H9 (cell line): ENCODE data around the gene FCHSD2. TPM values are rescaled to one million over a fixed set of nuclear protein-coding genes. Genes with fewer than 3 reads are reported as not detected.

Source experiments
- DNase-seq: peaks from one replicate; pipeline ENCODE4 v3.0.0-alpha.2; 2017
- H2AFZ ChIP-seq: one replicate; pipeline ENCODE4 v1.6.1; 2013; ENCODE audit warnings: mild to moderate bottlenecking, low read length, control low read depth, moderate library complexity
- H2AK5ac ChIP-seq: 2 replicates; pipeline ENCODE4 v1.6.1; 2013; ENCODE audit warnings: low read length, control low read depth, mixed read lengths; ENCODE audit not compliant: insufficient read length
- H2BK120ac ChIP-seq: one replicate; pipeline ENCODE4 v1.6.1; 2013; ENCODE audit warnings: low read depth, mild to moderate bottlenecking, low read length, control low read depth, inconsistent platforms; ENCODE audit not compliant: poor library complexity, severe bottlenecking
- H2BK12ac ChIP-seq: 2 replicates; pipeline ENCODE4 v1.6.1; 2013; ENCODE audit warnings: low read length, control low read depth, mixed read lengths, low read depth; ENCODE audit not compliant: insufficient read length
- H2BK15ac ChIP-seq: 2 replicates; pipeline ENCODE4 v1.6.1; 2013; ENCODE audit warnings: low read depth, low read length, control low read depth
- H2BK20ac ChIP-seq: one replicate; pipeline ENCODE4 v1.6.1; 2013; ENCODE audit warnings: low read depth, mild to moderate bottlenecking, low read length, control low read depth, inconsistent platforms; ENCODE audit not compliant: poor library complexity, severe bottlenecking
- H2BK5ac ChIP-seq: 2 replicates; pipeline ENCODE4 v1.6.1; 2013; ENCODE audit warnings: low read length, control low read depth, mixed read lengths; ENCODE audit not compliant: insufficient read length
- H3K14ac ChIP-seq: 2 replicates; pipeline ENCODE4 v1.6.1; 2013; ENCODE audit warnings: low read length, control low read depth; ENCODE audit not compliant: insufficient read depth
- H3K18ac ChIP-seq: 2 replicates; pipeline ENCODE4 v1.6.1; 2013; ENCODE audit warnings: low read depth, mild to moderate bottlenecking, mixed read lengths, low read length, control low read depth; ENCODE audit not compliant: insufficient read length
- H3K23ac ChIP-seq: 2 replicates; pipeline ENCODE4 v1.6.1; 2013; ENCODE audit warnings: low read length, control low read depth, mixed read lengths, low read depth; ENCODE audit not compliant: insufficient read length
- H3K23me2 ChIP-seq: 2 replicates; pipeline ENCODE4 v1.6.1; 2013; ENCODE audit warnings: low read depth, mild to moderate bottlenecking, mixed read lengths, low read length, control low read depth; ENCODE audit not compliant: insufficient read length, poor library complexity, severe bottlenecking
- H3K27ac ChIP-seq: 2 replicates; pipeline ENCODE4 v1.5.1; 2013; ENCODE audit warnings: low read length, control low read depth, mixed read lengths, low read depth; ENCODE audit not compliant: insufficient read length
- H3K27me3 ChIP-seq: 2 replicates; pipeline ENCODE4 v1.6.1; 2013; ENCODE audit warnings: low read length, control low read depth, inconsistent platforms; ENCODE audit not compliant: insufficient read depth
- H3K4ac ChIP-seq: 2 replicates; pipeline ENCODE4 v1.6.1; 2013; ENCODE audit warnings: low read depth, mild to moderate bottlenecking, control low read depth, inconsistent platforms, low read length, moderate library complexity
- H3K4me1 ChIP-seq: 2 replicates; pipeline ENCODE4 v1.6.1; 2013; ENCODE audit warnings: low read length, control low read depth, inconsistent platforms; ENCODE audit not compliant: insufficient read depth
- H3K4me2 ChIP-seq: 2 replicates; pipeline ENCODE4 v1.6.1; 2013; ENCODE audit warnings: low read length, control low read depth, mixed read lengths; ENCODE audit not compliant: insufficient read length, insufficient read depth
- H3K56ac ChIP-seq: 2 replicates; pipeline ENCODE4 v1.6.1; 2013; ENCODE audit warnings: low read depth, mild to moderate bottlenecking, mixed read lengths, low read length, control low read depth; ENCODE audit not compliant: insufficient read length
- H3K79me1 ChIP-seq: 2 replicates; pipeline ENCODE4 v1.6.1; 2013; ENCODE audit warnings: low read depth, mild to moderate bottlenecking, moderate library complexity, low read length, control low read depth, inconsistent platforms; ENCODE audit not compliant: insufficient read depth, poor library complexity, severe bottlenecking
- H3K79me2 ChIP-seq: 2 replicates; pipeline ENCODE4 v1.6.1; 2013; ENCODE audit warnings: low read length, control low read depth, inconsistent platforms; ENCODE audit not compliant: insufficient read depth
- H3K9ac ChIP-seq: 2 replicates; pipeline ENCODE4 v1.6.1; 2013; ENCODE audit warnings: low read length, control low read depth, mixed read lengths; ENCODE audit not compliant: insufficient read length; ENCODE audit errors: extremely low read depth
- H3K9me3 ChIP-seq: one replicate; pipeline ENCODE4 v1.6.1; 2013; ENCODE audit warnings: low read depth, low read length, inconsistent platforms; ENCODE audit not compliant: control insufficient read depth
- H3T11ph ChIP-seq: one replicate; pipeline ENCODE4 v1.6.1; 2013; ENCODE audit warnings: mild to moderate bottlenecking, low read length, control low read depth, inconsistent platforms
- H4K20me1 ChIP-seq: one replicate; pipeline ENCODE4 v1.6.1; 2013; ENCODE audit not compliant: control insufficient read depth, insufficient read length, insufficient read depth
- H4K5ac ChIP-seq: 2 replicates; pipeline ENCODE4 v1.6.1; 2013; ENCODE audit warnings: low read depth, mild to moderate bottlenecking, mixed read lengths, low read length, control low read depth; ENCODE audit not compliant: insufficient read length
- H4K8ac ChIP-seq: replicated peaks from 2 replicates; pipeline ENCODE4 v1.6.1; 2013; ENCODE audit warnings: low read length, control low read depth, mixed read lengths, low read depth; ENCODE audit not compliant: insufficient read length
- H4K91ac ChIP-seq: 2 replicates; pipeline ENCODE4 v1.6.1; 2013; ENCODE audit warnings: low read depth, mild to moderate bottlenecking, moderate library complexity, mixed read lengths, low read length, control low read depth; ENCODE audit not compliant: insufficient read length
- H3K27ac Mint-ChIP-seq, 3 experiments: 2 replicates in 2 of 3; 3 replicates in 1 of 3; pipeline ENCODE4 v1.8.0; 2020 to 2021; ENCODE audit warnings: mixed read lengths in 3 of 3, mild to moderate bottlenecking in 1 of 3, moderate library complexity in 1 of 3
- H3K27me3 Mint-ChIP-seq: 2 replicates; pipeline ENCODE4 v1.8.0; 2021; ENCODE audit warnings: low read depth, mild to moderate bottlenecking, moderate library complexity, mixed read lengths
- H3K36me3 Mint-ChIP-seq, 3 experiments: 2 replicates in 2 of 3; 3 replicates in 1 of 3; pipeline ENCODE4 v1.8.0; 2020 to 2021; ENCODE audit warnings: low read depth in 3 of 3, mixed read lengths in 3 of 3; ENCODE audit not compliant: insufficient read depth in 1 of 3
- H3K4me1 Mint-ChIP-seq, 2 experiments: 2 replicates each; pipeline ENCODE4 v1.8.0; 2020; ENCODE audit warnings: mixed read lengths in 2 of 2
- H3K4me3 Mint-ChIP-seq, 2 experiments: 2 replicates in 1 of 2; 3 replicates in 1 of 2; pipeline ENCODE4 v1.8.0; 2020 to 2021; ENCODE audit warnings: mild to moderate bottlenecking in 2 of 2, mixed read lengths in 2 of 2, moderate library complexity in 1 of 2
- H3K9me3 Mint-ChIP-seq, 2 experiments: 2 replicates in 1 of 2; 3 replicates in 1 of 2; pipeline ENCODE4 v1.8.0; 2020; ENCODE audit warnings: mild to moderate bottlenecking in 2 of 2, mixed read lengths in 2 of 2, moderate library complexity in 1 of 2
- WGBS: extraction: QIAGEN DNeasy Blood & Tissue Kit; methylation state at CpG from one replicate; pipeline ENCODE4 v1.1.7; 2013; ENCODE audit warnings: missing lambda C conversion rate, low lambda C conversion rate, mixed read lengths; ENCODE audit not compliant: insufficient read length; ENCODE audit errors: extremely low coverage; 5-methylcytosine and 5-hydroxymethylcytosine counted together
- total RNA-seq: library from RNA; stranded (reverse); gene quantifications from 2 replicates; pipeline ENCODE4 v1.2.1, GENCODE V29; 2021
- TF ChIP-seq, protein P1 (sequence below): fragments of 200-600 bp; sonication (generic); conservative IDR thresholded peaks from 3 replicates; pipeline ENCODE4 v1.8.0; 2021; ENCODE audit warnings: antibody characterized with exemption, mild to moderate bottlenecking

FCHSD2 gene
- total RNA-seq, 1 experiment from 2014 or later, result 17.8 TPM

DNA sequence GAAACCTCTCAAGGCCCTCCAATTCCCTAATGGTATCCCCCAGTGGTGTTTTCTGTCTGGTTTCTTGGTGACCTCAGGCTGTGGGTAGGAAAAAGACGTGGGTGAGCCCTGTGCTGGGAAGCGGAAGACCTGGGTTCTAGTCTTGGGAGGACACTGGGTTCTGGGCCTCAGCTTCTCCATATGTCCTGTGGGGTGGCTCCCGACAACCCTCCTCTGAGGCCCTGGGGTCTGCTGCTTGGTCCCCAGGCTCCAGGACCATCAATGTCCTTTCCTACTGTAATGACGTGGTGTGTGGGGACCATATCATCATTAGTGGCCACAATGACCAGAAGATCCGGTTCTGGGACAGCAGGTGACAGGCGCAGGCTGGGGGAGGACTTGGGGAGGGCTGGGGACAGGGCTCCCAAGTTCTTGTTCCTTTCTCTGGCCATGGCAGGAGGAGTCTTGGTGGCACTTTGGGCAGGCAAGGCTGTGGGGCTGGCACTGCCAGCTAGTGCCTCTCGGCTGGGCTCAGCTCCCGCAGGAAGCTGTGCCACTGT is 315.1 kb downstream of the FCHSD2 start:
- Histone ChIP-seq H2AFZ (no peak overlapping the region), H2BK5ac (no peak overlapping the region), H3K56ac (no peak overlapping the region), H3K23ac (no peak overlapping the region), H3K18ac (no peak overlapping the region), H4K5ac (no peak overlapping the region), H4K20me1 (no peaks in the 10 kb centered on the region), H3K9ac (no peak overlapping the region), H3K14ac (no peak overlapping the region), H3K9me3 (no peaks in the 10 kb centered on the region), H3K27me3 (no peaks in the 10 kb centered on the region), H2AK5ac (no peak overlapping the region), H3K4ac (no peak overlapping the region), H2BK15ac (no peak overlapping the region), H3K23me2 (peaks cover 7% of the 10 kb centered on the region), H2BK20ac (no peak overlapping the region), H3K4me2 (no peak overlapping the region), H3K79me2 (no peaks in the 10 kb centered on the region), H4K8ac (no peak overlapping the region), H2BK12ac (no peak overlapping the region), H2BK120ac (no peak overlapping the region), H3K4me1 (no peaks in the 10 kb centered on the region), H3T11ph (no peak overlapping the region), H3K27ac (no peak overlapping the region), H4K91ac (no peak overlapping the region), H3K79me1 (no peaks in the 10 kb centered on the region)
- no peak overlapping the region for H3K27ac Mint-ChIP-seq
- H3K27me3 Mint-ChIP-seq, result peaks cover 22% of the 10 kb centered on the region
- no peak for DNase-seq
- no peaks in the 10 kb centered on the region; a peak in 1 of 5 replicates for H3K9me3 Mint-ChIP-seq
- peaks cover 8 to 11% of the 10 kb centered on the region in 2 experiments for H3K4me1 Mint-ChIP-seq
- H3K4me3 Mint-ChIP-seq, result no peak overlapping the region; a peak in 1 of 5 replicates
- TF ChIP-seq, protein P1, sequence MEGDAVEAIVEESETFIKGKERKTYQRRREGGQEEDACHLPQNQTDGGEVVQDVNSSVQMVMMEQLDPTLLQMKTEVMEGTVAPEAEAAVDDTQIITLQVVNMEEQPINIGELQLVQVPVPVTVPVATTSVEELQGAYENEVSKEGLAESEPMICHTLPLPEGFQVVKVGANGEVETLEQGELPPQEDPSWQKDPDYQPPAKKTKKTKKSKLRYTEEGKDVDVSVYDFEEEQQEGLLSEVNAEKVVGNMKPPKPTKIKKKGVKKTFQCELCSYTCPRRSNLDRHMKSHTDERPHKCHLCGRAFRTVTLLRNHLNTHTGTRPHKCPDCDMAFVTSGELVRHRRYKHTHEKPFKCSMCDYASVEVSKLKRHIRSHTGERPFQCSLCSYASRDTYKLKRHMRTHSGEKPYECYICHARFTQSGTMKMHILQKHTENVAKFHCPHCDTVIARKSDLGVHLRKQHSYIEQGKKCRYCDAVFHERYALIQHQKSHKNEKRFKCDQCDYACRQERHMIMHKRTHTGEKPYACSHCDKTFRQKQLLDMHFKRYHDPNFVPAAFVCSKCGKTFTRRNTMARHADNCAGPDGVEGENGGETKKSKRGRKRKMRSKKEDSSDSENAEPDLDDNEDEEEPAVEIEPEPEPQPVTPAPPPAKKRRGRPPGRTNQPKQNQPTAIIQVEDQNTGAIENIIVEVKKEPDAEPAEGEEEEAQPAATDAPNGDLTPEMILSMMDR, result no peak
- no CpG with 5 or more reads among the region's 8 CpGs for WGBS
- H3K36me3 Mint-ChIP-seq, result peaks cover 0 to 2% (median 0%) of the 10 kb centered on the region in 3 experiments; a peak in 2 of 7 replicates
